HepG2 (cell line): ENCODE data around the gene KIN. TPM values are rescaled to one million over a fixed set of nuclear protein-coding genes. Genes with fewer than 3 reads are reported as not detected.

Source experiments
- ATAC-seq: fragments of 200-7000 bp; cut with Tn5 transposase; 3 replicates; pipeline ENCODE4 v1.9.1; 2020; ENCODE audit warnings: mild to moderate bottlenecking, moderate library complexity
- BruUV-seq: library from RNA; stranded (reverse); fragments of 400-500 nt; replicated peaks from 2 replicates; lab custom pipeline; 2021; lab: Mats Ljungman, UMichigan
- CTCF ChIA-PET: fragments of 300-600 bp; formaldehyde crosslinking; extraction: SDS; loops from one replicate; lab custom pipeline; 2021; ENCODE audit warnings: low total read pairs, inconsistent platforms, low intra/inter-chr PET ratio; lab: Yijun Ruan, JAX
- POLR2A ChIA-PET: fragments of 350-600 bp; sonication (Branson Sonifier 250); formaldehyde crosslinking; loops from one replicate; lab custom pipeline; 2020; ENCODE audit warnings: antibody characterized with exemption, inconsistent platforms; lab: Yijun Ruan, JAX
- DNase-seq: peaks from one replicate; pipeline ENCODE4 v3.0.0-alpha.2; 2015; ENCODE audit warnings: low spot score
- FAIRE-seq: peaks from 3 replicates; lab custom pipeline; 2011; peaks lifted over from hg19 to GRCh38; lab: Jason Lieb, UNC
- H2AFZ ChIP-seq: one replicate; pipeline ENCODE4 v1.6.1; 2011; ENCODE audit warnings: low read length, inconsistent platforms
- H3K27ac ChIP-seq: fragments of 300-600 bp; 3 replicates; pipeline ENCODE4 v1.8.0; 2011; ENCODE audit warnings: mixed run types, mild to moderate bottlenecking, mixed read lengths, low read length, inconsistent platforms; ENCODE audit not compliant: insufficient read depth; ENCODE audit errors: extremely low read length
- H3K27me3 ChIP-seq, 2 experiments: fragments of 200-600 bp in 1 of 2; 2 replicates in 1 of 2; 3 replicates in 1 of 2; pipeline versions ENCODE4 v1.6.0 to v1.8.0; 2011; ENCODE audit warnings: low read length in 2 of 2, mild to moderate bottlenecking in 2 of 2, moderate library complexity in 2 of 2, inconsistent platforms in 1 of 2; ENCODE audit not compliant: insufficient read depth in 2 of 2, control insufficient read depth in 1 of 2
- H3K36me3 ChIP-seq, 2 experiments: fragments of 200-600 bp in 1 of 2; replicated peaks in 1 of 2; 2 replicates in 1 of 2; 3 replicates in 1 of 2; pipeline versions ENCODE4 v1.5.1 to v1.8.0; 2011; ENCODE audit warnings: low read length in 2 of 2, inconsistent platforms in 1 of 2; ENCODE audit not compliant: insufficient read depth in 2 of 2, control insufficient read depth in 1 of 2
- H3K4me1 ChIP-seq: 2 replicates; pipeline ENCODE4 v1.5.1; 2012; ENCODE audit warnings: low read length, inconsistent platforms; ENCODE audit not compliant: insufficient read depth
- H3K4me2 ChIP-seq: 2 replicates; pipeline ENCODE4 v1.6.0; 2011; ENCODE audit warnings: low read depth, low read length, inconsistent platforms
- H3K4me3 ChIP-seq, 3 experiments: fragments of 200-600 bp in 1 of 3; sonication (generic), shearing (Covaris generic) in 1 of 3; replicated peaks in 1 of 3; 2 replicates each; pipeline ENCODE4 v1.5.1; 2011 to 2016; ENCODE audit warnings: low read length in 3 of 3, inconsistent platforms in 2 of 3, low read depth in 2 of 3, mild to moderate bottlenecking in 2 of 3, control low read depth in 1 of 3, mixed read lengths in 1 of 3; ENCODE audit not compliant: insufficient read depth in 1 of 3
- H3K79me2 ChIP-seq: one replicate; pipeline ENCODE4 v1.6.1; 2011; ENCODE audit warnings: low read length, inconsistent platforms; ENCODE audit not compliant: insufficient read depth
- H3K9ac ChIP-seq: 2 replicates; pipeline ENCODE4 v1.6.0; 2011; ENCODE audit warnings: mild to moderate bottlenecking, low read depth, low read length, inconsistent platforms; ENCODE audit not compliant: insufficient read depth
- H3K9me3 ChIP-seq: 2 replicates; pipeline ENCODE4 v1.5.1; 2012; ENCODE audit warnings: mild to moderate bottlenecking, low read length
- H4K20me1 ChIP-seq: 2 replicates; pipeline ENCODE4 v1.6.0; 2011; ENCODE audit warnings: inconsistent platforms, mild to moderate bottlenecking, low read length, moderate library complexity; ENCODE audit not compliant: insufficient read depth
- CTCF ChIP-seq: sonication (generic); formaldehyde crosslinking; IDR thresholded peaks from 2 replicates; pipeline ENCODE4 v1.5.0; 2020; ENCODE audit warnings: mild to moderate bottlenecking, missing genetic modification reagents, moderate library complexity
- E2F1 ChIP-seq: sonication (generic); formaldehyde crosslinking; IDR thresholded peaks from 2 replicates; pipeline ENCODE4 v1.5.0; 2020; ENCODE audit warnings: missing genetic modification reagents
- HMGXB4 ChIP-seq, 2 experiments: sonication (generic) in 1 of 2; formaldehyde crosslinking in 1 of 2; IDR thresholded peaks; 2 replicates each; pipeline versions ENCODE4 v1.4.0 to v1.6.1; 2018 to 2020; ENCODE audit warnings: missing genetic modification reagents in 2 of 2, borderline replicate concordance in 1 of 2, low read depth in 1 of 2, mild to moderate bottlenecking in 1 of 2, missing biosample characterization in 1 of 2
- MXI1 ChIP-seq: IDR thresholded peaks from 3 replicates; pipeline ENCODE4 v1.6.1; 2012; ENCODE audit warnings: low read depth, low read length, inconsistent platforms, borderline replicate concordance
- REPIN1 ChIP-seq: sonication (generic); formaldehyde crosslinking; IDR thresholded peaks from 2 replicates; pipeline ENCODE4 v1.8.0; 2022; ENCODE audit warnings: missing genetic modification reagents, low read depth, mild to moderate bottlenecking, borderline replicate concordance
- ZBTB39 ChIP-seq: sonication (generic); formaldehyde crosslinking; IDR thresholded peaks from 2 replicates; pipeline ENCODE4 v1.5.0; 2020; ENCODE audit warnings: missing genetic modification reagents
- ZMYM2 ChIP-seq: sonication (generic); formaldehyde crosslinking; IDR thresholded peaks from 2 replicates; pipeline ENCODE4 v1.8.0; 2022; ENCODE audit warnings: mild to moderate bottlenecking, missing genetic modification reagents
- ZNF251 ChIP-seq: sonication (generic); formaldehyde crosslinking; IDR thresholded peaks from 2 replicates; pipeline ENCODE4 v1.9.0; 2021; ENCODE audit warnings: mild to moderate bottlenecking, missing genetic modification reagents
- ZNF3 ChIP-seq: IDR thresholded peaks from 2 replicates; pipeline ENCODE4 v1.7.0; 2017; ENCODE audit warnings: inconsistent platforms
- ZNF7 ChIP-seq: IDR thresholded peaks from 2 replicates; pipeline ENCODE4 v1.6.1; 2016; ENCODE audit warnings: missing biosample characterization, missing genetic modification reagents
- ZNF766 ChIP-seq: sonication (generic); formaldehyde crosslinking; IDR thresholded peaks from 2 replicates; pipeline ENCODE4 v1.5.0; 2020; ENCODE audit warnings: missing genetic modification reagents, borderline replicate concordance
- WGBS: methylation state at CpG from one replicate; pipeline ENCODE4 v1.1.6; 2017; ENCODE audit warnings: low lambda C conversion rate; 5-methylcytosine and 5-hydroxymethylcytosine counted together
- in situ Hi-C: cut with HindIII; loops from 2 replicates; pipeline ENCODE4 v1.10.0; 2017; ENCODE audit warnings: low pct_unique_long_range_greater_than_20kb; ENCODE audit not compliant: extremely low pct_ligation_motif_present
- intact Hi-C: fragments of 100-400 bp; cut with micrococcal nuclease; formaldehyde crosslinking; loops from one replicate; pipeline ENCODE4 v1.10.0; 2022; ENCODE audit not compliant: unreplicated experiment
- polyA plus RNA-seq, 8 experiments: library from polyadenylated mRNA; depleted of rRNA in 3 of 8; stranded (reverse) in 7 of 8; unstranded in 1 of 8; fragments of >200 nt; fragmentation: Illumina TruSeq in 4 of 8; extraction: Trizol in 4 of 8; gene quantifications; 2 replicates each; pipeline versions ENCODE4 v1.2.1 to v1.2.3, GENCODE V29; 2011 to 2016; ENCODE audit warnings: low read depth in 4 of 8, missing spikeins in 1 of 8, mixed read lengths in 1 of 8; ENCODE audit not compliant: insufficient read depth in 1 of 8
- total RNA-seq, 5 experiments: library from RNA; depleted of rRNA; stranded (reverse); fragments of >200 nt; fragmentation: Illumina TruSeq; extraction: Trizol; gene quantifications; 2 replicates each; pipeline ENCODE4 v1.2.3, GENCODE V29; 2016; ENCODE audit warnings: low read depth in 1 of 5

Gene KIN
- total and polyA plus RNA-seq, 2 of the 13 experiments (the other 11 are each of a cell fraction or from before 2014, with no cell fraction given), result 4.9 to 23.2 TPM

GRCh38 chr10:7811000-7811399 is 23.2 kb upstream of the KIN start:
- TF ChIP-seq ZNF251 (CRISPR knock-in tag), result no peak
- 0 out of 4 replicates have a peak, but pooled peaks of 1 of the 2 experiments have one; percentile 31 for TF ChIP-seq HMGXB4 (CRISPR knock-in tag; IDR thresholded peaks at IDR 0.05; ENCODE audit: borderline replicate concordance in 1 of 2, low read depth in 1 of 2)
- TF ChIP-seq ZNF7, result peak; percentile 81
- TF ChIP-seq, all 625 proteins: peak for 2
- Histone ChIP-seq H2AFZ (no peak overlapping the region), H3K36me3 (peaks cover 2 to 15% of the 10 kb centered on the region in 2 experiments; a peak in 3 of 5 replicates), H3K79me2 (no peaks in the 10 kb centered on the region), H3K27ac (no peak overlapping the region), H3K4me3 (no peak overlapping the region), H3K9me3 (no peaks in the 10 kb centered on the region), H3K4me2 (no peak overlapping the region), H3K27me3 (no peaks in the 10 kb centered on the region), H3K9ac (no peak overlapping the region), H4K20me1 (no peaks in the 10 kb centered on the region), H3K4me1 (peaks cover 46% of the 10 kb centered on the region)
- DNase-seq (no peak), FAIRE-seq (no peak), ATAC-seq (no peak; the same call in 2 of the 3 replicates)
- no TSS peak for BruUV-seq
- in situ Hi-C loops, result no loop called here
- CTCF ChIA-PET, result no interaction called here
- WGBS, result 92% methylated on average over 5 of the region's 5 CpGs
- intact Hi-C loops, result no loop called here
- POLR2A ChIA-PET, result interaction anchor here (0.8 to 2.8 kb wide), 2 partner anchors 7 to 23 kb away, joined by 3 to 10 read pairs; partner anchors contain the start of genes ATP5F1C, KIN and TAF3

GRCh38 chr10:7810443-7810842 is 22.6 kb upstream of the KIN start:
- H3K4me3 ChIP-seq, result no peak overlapping the region
- no peaks in the 10 kb centered on the region for H3K9me3 ChIP-seq
- H3K27me3 ChIP-seq, result no peaks in the 10 kb centered on the region
- in situ Hi-C loops (no loop called here), intact Hi-C loops (no loop called here)
- H3K4me2 ChIP-seq, result no peak overlapping the region
- WGBS, result 85% methylated on average over 7 of the region's 7 CpGs
- H3K4me1 ChIP-seq, result peaks cover 46% of the 10 kb centered on the region
- ChIA-PET CTCF (no interaction called here), POLR2A (interaction anchor here (2.8 kb wide), 1 partner anchor 8 kb away, joined by 10 read pairs; the partner anchor contains the start of gene TAF3)
- no peak for FAIRE-seq
- H3K27ac ChIP-seq, result no peak overlapping the region
- no peak for DNase-seq
- H2AFZ ChIP-seq, result no peak overlapping the region
- H4K20me1 ChIP-seq, result no peaks in the 10 kb centered on the region
- ATAC-seq, result peak; percentile 5; the same call in 1 of the 3 replicates
- no TSS peak for BruUV-seq
- no peak overlapping the region for H3K9ac ChIP-seq
- H3K36me3 ChIP-seq, result peaks cover 2 to 19% of the 10 kb centered on the region in 2 experiments; a peak in 3 of 5 replicates
- no peaks in the 10 kb centered on the region for H3K79me2 ChIP-seq
- TF ChIP-seq ZNF3 (CRISPR knock-in tag) (no peak), E2F1 (CRISPR knock-in tag) (no peak), ZNF766 (CRISPR knock-in tag) (no peak), ZBTB39 (CRISPR knock-in tag) (no peak), REPIN1 (CRISPR knock-in tag) (no peak), CTCF (CRISPR knock-in tag) (no peak), MXI1 (no peak), ZMYM2 (CRISPR knock-in tag) (no peak)
